Activated CD4-positive, alpha-beta memory T cell treated with anti-CD3 and anti-CD28 coated beads for 36 hours (primary cell): ENCODE results near the gene CCDC40. TPM values are rescaled to one million over a fixed set of nuclear protein-coding genes. Genes with fewer than 3 reads are reported as not detected.

ENCODE experiments used
- CTCF ChIA-PET: fragments of 350-600 bp; sonication (Branson Sonifier 250); formaldehyde crosslinking; loops from one replicate; lab custom pipeline; 2021; ENCODE audit warnings: antibody characterized with exemption, inconsistent platforms; lab: Charles Lee
- POLR2A ChIA-PET: fragments of 350-600 bp; sonication (Branson Sonifier 250); formaldehyde crosslinking; loops from one replicate; lab custom pipeline; 2021; ENCODE audit warnings: antibody characterized with exemption; lab: Charles Lee
- DNase-seq: peaks from one replicate; pipeline ENCODE4 v3.0.0-alpha.2; 2020
- H3K27ac Mint-ChIP-seq: one replicate; pipeline ENCODE4 v1.8.0; 2021; ENCODE audit warnings: mixed read lengths
- H3K27me3 Mint-ChIP-seq: one replicate; pipeline ENCODE4 v1.8.0; 2021; ENCODE audit warnings: mixed read lengths
- H3K36me3 Mint-ChIP-seq: one replicate; pipeline ENCODE4 v1.8.0; 2021; ENCODE audit warnings: mixed read lengths
- H3K4me1 Mint-ChIP-seq: one replicate; pipeline ENCODE4 v1.8.0; 2021; ENCODE audit warnings: low read depth, mixed read lengths
- H3K4me3 Mint-ChIP-seq: one replicate; pipeline ENCODE4 v1.8.0; 2021; ENCODE audit warnings: mild to moderate bottlenecking, mixed read lengths
- H3K9me3 Mint-ChIP-seq: one replicate; pipeline ENCODE4 v1.8.0; 2021; ENCODE audit warnings: mixed read lengths
- intact Hi-C: fragments of 100-400 bp; cut with micrococcal nuclease; formaldehyde crosslinking; loops from one replicate; pipeline ENCODE4 v1.15.1; 2023
- total RNA-seq, 2 experiments: library from RNA; stranded (reverse); gene quantifications; one replicate each; pipeline ENCODE4 v1.2.3, GENCODE V29; 2021

Gene CCDC40
- total RNA-seq, 2 experiments from 2014 or later: 0.82 to 1.00 TPM

DNA sequence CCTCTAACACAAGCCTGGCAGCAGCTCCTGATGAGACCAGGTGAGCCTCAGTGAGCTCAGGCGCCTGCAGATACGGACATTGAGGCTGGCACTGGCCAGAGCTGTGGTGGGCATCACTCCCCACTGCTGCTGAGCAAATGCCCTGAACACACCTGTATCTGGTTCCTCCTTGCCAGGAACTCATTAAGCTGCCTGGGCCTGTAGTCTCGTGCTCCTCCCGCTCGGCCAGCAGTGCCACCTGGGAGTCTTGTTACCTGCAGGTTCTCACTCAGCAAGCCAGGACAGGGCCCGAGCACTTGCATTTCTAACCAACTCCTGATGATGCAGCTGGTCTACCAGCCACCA is 97.2 kb downstream of the CCDC40 start:
- no peak overlapping the region for H3K27ac Mint-ChIP-seq
- ChIA-PET POLR2A (interaction anchor here (0.9 kb wide), 1 partner anchor 12 kb away, joined by 5 read pairs; no protein-coding TSS in a partner anchor), CTCF (no interaction called here)
- H3K4me3 Mint-ChIP-seq: no peak overlapping the region
- H3K27me3 Mint-ChIP-seq: peaks cover 1% of the 10 kb centered on the region
- H3K9me3 Mint-ChIP-seq: no peaks in the 10 kb centered on the region
- H3K36me3 Mint-ChIP-seq: peaks cover 47% of the 10 kb centered on the region
- H3K4me1 Mint-ChIP-seq: no peaks in the 10 kb centered on the region
- no peak for DNase-seq
- intact Hi-C loops: no loop called here

DNA sequence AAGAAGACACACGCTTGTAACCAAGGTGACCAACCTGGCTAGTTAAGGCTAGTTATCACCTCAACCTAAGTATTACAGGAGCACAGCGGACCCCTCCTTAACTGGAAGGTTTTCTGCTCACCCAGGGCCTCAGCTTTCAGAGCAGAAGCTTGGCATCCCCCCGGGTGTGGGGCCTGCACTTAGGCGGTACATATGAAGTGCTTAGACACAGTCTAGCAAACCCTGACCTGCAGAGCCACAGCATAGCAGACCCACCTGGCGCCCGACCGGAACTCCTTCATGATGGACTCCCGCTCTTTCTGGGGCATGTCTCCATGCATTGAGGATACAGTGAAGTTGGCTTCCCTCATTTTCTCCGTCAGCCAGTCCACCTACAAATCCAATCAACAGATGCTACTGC is 100.7 kb downstream of the CCDC40 start:
- Mint-ChIP-seq H3K4me1 (no peaks in the 10 kb centered on the region), H3K27ac (no peak overlapping the region), H3K4me3 (no peak overlapping the region), H3K27me3 (no peaks in the 10 kb centered on the region), H3K9me3 (no peaks in the 10 kb centered on the region), H3K36me3 (peaks cover 72% of the 10 kb centered on the region)
- CTCF ChIA-PET: no interaction called here
- intact Hi-C loops: no loop called here
- no peak for DNase-seq
- POLR2A ChIA-PET: no interaction called here

DNA sequence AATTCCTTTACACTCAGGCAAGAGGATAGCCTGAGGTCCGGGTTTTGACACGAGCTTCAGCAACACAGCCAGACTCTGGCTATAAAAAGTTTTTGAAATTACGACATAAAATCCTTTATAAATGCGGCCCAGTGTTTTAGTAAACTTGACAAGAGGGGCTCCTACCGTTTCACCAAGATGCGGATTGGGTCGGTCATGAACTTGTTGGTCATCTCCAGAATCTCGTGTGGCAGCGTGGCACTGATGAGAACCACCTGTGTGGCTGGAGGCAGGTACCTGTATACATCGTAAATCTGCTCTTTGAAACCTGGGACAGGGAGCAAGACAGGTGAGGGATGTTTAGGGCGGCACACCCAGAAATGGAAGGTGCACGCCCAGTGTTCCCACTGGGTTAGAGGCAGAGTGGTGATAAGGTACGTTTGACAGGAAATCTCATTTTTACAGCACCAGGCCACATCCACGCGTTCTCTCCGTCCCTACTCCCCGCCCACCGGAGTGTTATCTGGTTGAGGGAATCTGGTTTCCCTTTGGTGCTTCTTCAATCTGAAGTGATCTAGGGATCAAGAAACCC is 102.5 kb downstream of the CCDC40 start:
- CTCF ChIA-PET: no interaction called here
- DNase-seq: no peak
- intact Hi-C loops: no loop called here
- Mint-ChIP-seq H3K9me3 (no peaks in the 10 kb centered on the region), H3K36me3 (peaks cover 67% of the 10 kb centered on the region), H3K27ac (no peak overlapping the region), H3K27me3 (no peaks in the 10 kb centered on the region), H3K4me1 (no peaks in the 10 kb centered on the region), H3K4me3 (no peak overlapping the region)
- POLR2A ChIA-PET: no interaction called here

GRCh38 chr17:80141463-80142165 is 105.2 kb downstream of the CCDC40 start:
- ChIA-PET CTCF (interaction anchor here (3.2 kb wide), 1 partner anchor 40 kb away, joined by 23 read pairs; the partner anchor contains the start of gene GAA), POLR2A (interaction anchor here (1.5 to 1.9 kb wide), 2 partner anchors 40 to 78 kb away, joined by 3 to 5 read pairs; partner anchors contain the start of genes GAA and SGSH)
- intact Hi-C loops: loop anchor here (10.0 kb wide), 1 partner anchor 147 kb away; no protein-coding TSS in a partner anchor
- H3K4me1 Mint-ChIP-seq: peaks cover 20% of the 10 kb centered on the region
- no peaks in the 10 kb centered on the region for H3K9me3 Mint-ChIP-seq
- no peak for DNase-seq
- H3K4me3 Mint-ChIP-seq: no peak overlapping the region
- H3K27me3 Mint-ChIP-seq: no peaks in the 10 kb centered on the region
- peaks cover 64% of the 10 kb centered on the region for H3K36me3 Mint-ChIP-seq
- no peak overlapping the region for H3K27ac Mint-ChIP-seq

- Mint-ChIP-seq H3K36me3 (peaks cover 55% of the 10 kb centered on the region), H3K4me1 (peaks cover 21% of the 10 kb centered on the region), H3K9me3 (no peaks in the 10 kb centered on the region), H3K27ac (no peak overlapping the region), H3K27me3 (no peaks in the 10 kb centered on the region), H3K4me3 (no peak overlapping the region)
- intact Hi-C loops: loop anchor here (10.0 kb wide), 1 partner anchor 148 kb away; no protein-coding TSS in a partner anchor
- ChIA-PET POLR2A (interaction anchor here (1.0 to 1.9 kb wide), 3 partner anchors 12 to 77 kb away, joined by 3 to 5 read pairs (median 3); partner anchors contain the start of genes GAA and SGSH), CTCF (interaction anchor here (1.6 to 3.2 kb wide), 2 partner anchors 41 to 60 kb away, joined by 5 to 23 read pairs; partner anchors contain the start of gene GAA)
- DNase-seq: no peak
Observed at GRCh38 chr17:80142929-80143328, 106.5 kb downstream of the CCDC40 start.

- peaks cover 38% of the 10 kb centered on the region for H3K36me3 Mint-ChIP-seq
- DNase-seq: peak; percentile 27
- H3K9me3 Mint-ChIP-seq: no peaks in the 10 kb centered on the region
- POLR2A ChIA-PET: interaction anchor here (0.9 to 1.5 kb wide), 5 partner anchors 12 to 127 kb away, joined by 3 to 8 read pairs (median 4); partner anchors contain the start of gene GAA
- H3K27me3 Mint-ChIP-seq: no peaks in the 10 kb centered on the region
- H3K27ac Mint-ChIP-seq: peak overlapping the region; percentile 40
- CTCF ChIA-PET: interaction anchor here (0.9 to 1.7 kb wide), 4 partner anchors 44 to 282 kb away, joined by 3 to 17 read pairs (median 4); partner anchors contain the start of gene GAA
- H3K4me1 Mint-ChIP-seq: peaks cover 31% of the 10 kb centered on the region
- intact Hi-C loops: loop anchor here (2.0 to 10.0 kb wide), 2 partner anchors 45 to 151 kb away; partner anchors contain the start of gene GAA
- H3K4me3 Mint-ChIP-seq: peak overlapping the region; percentile 78
Observed at GRCh38 chr17:80145076-80146075, 108.9 kb downstream of the CCDC40 start.

DNA sequence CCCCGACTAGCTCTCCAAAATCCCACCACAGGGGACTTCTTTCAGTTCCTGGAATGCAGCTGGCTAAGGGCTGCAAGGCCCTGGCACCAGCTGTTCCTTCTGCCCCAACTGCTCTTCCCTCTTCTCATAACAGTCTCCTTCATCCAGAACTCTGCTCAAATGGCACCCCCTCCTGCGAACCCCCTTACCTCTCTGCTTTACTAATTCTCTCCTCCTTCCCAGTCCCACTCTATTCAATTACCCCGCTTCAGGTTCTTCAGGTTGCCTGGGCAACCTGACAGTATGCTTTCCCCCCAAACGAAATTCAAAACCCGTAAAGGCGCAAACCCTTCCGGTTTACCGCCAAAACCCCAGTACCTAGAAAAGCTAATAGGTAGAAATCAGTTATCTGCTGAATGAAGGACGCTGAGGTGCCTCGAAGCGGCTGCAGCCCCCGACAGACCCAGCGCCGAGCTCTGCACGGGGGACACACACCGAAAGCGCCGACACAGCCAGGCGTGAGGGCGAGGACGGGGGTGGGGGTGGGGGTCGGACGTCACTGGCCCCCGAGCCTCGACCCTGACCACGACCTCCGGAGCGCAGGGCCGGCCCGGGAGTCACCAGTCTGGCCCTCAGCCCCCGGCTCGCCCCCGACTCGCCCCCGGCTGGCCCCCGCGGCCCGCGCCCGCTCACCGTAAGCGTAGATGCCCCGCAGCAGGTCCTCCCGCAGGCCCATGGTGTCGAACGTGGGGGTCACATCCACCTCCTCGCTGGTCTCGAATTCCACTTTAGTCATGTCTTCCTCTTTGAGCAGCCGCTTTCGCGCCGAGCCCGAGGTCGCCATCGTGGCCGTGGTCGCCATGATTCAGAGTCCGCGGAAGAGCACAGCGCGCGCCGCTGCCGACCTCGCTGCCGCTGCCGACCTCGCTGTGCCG is 109.9 kb downstream of the CCDC40 start:
- POLR2A ChIA-PET: interaction anchor here (1.0 to 1.5 kb wide), 4 partner anchors 13 to 126 kb away, joined by 3 to 8 read pairs (median 4); partner anchors contain the start of gene GAA
- Mint-ChIP-seq H3K36me3 (peaks cover 33% of the 10 kb centered on the region), H3K27me3 (no peaks in the 10 kb centered on the region), H3K9me3 (no peaks in the 10 kb centered on the region), H3K4me3 (peak overlapping the region; percentile 94), H3K27ac (peak overlapping the region; percentile 93), H3K4me1 (peaks cover 31% of the 10 kb centered on the region)
- intact Hi-C loops: loop anchor here (1.0 to 10.0 kb wide), 4 partner anchors 46 to 268 kb away; partner anchors contain the start of gene GAA
- DNase-seq: peak; percentile 23
- CTCF ChIA-PET: interaction anchor here (0.9 to 1.7 kb wide), 3 partner anchors 45 to 63 kb away, joined by 3 to 17 read pairs (median 4); partner anchors contain the start of gene GAA

GRCh38 chr17:80147035-80147822 is 110.8 kb downstream of the CCDC40 start, which contains the start of gene EIF4A3:
EIF4A3 (minus strand) TSS chr17:80147128; CDS start chr17:80146961, 167 bp downstream.
- peaks cover 25% of the 10 kb centered on the region for H3K36me3 Mint-ChIP-seq

More at GRCh38 chr17:80147035-80147822, 110.8 kb downstream of the CCDC40 start, which contains the start of gene EIF4A3:
- peaks cover 5% of the 10 kb centered on the region for H3K9me3 Mint-ChIP-seq
- ChIA-PET CTCF (no interaction called here), POLR2A (interaction anchor here (0.6 to 1.2 kb wide), 2 partner anchors 72 to 307 kb away, joined by 3 read pairs; no protein-coding TSS in a partner anchor)
- peak; percentile 99 for DNase-seq
- intact Hi-C loops: loop anchor here (1.0 to 10.0 kb wide), 4 partner anchors 46 to 267 kb away; partner anchors contain the start of gene GAA
- peak within 1 kb of the TSS; percentile 93 for H3K27ac Mint-ChIP-seq
- no peaks in the 10 kb centered on the region for H3K27me3 Mint-ChIP-seq
- H3K4me3 Mint-ChIP-seq: peak within 1 kb of the TSS; percentile 94
- H3K4me1 Mint-ChIP-seq: peaks cover 36% of the 10 kb centered on the region
